Measurements from ENCODE around the gene ZFAND3.

Gene ZFAND3

GRCh38 chr6:37798436-37799262 is 20.9 kb upstream of the ZFAND3 start:
- DNase-seq (ENCODE audit: low read depth) = no peak

- DNase-seq (ENCODE audit: low read depth) = no peak
Observed at GRCh38 chr6:37799263-37799644, 20.3 kb upstream of the ZFAND3 start.

- no peak for DNase-seq (ENCODE audit: low read depth)
Observed at GRCh38 chr6:37800703-37801604, 18.6 kb upstream of the ZFAND3 start.

- no peak for DNase-seq (ENCODE audit: low read depth)
Observed at GRCh38 chr6:37801605-37801940, 18.0 kb upstream of the ZFAND3 start.

- no peak for DNase-seq (ENCODE audit: low read depth)
Observed at GRCh38 chr6:37802810-37803209, 16.7 kb upstream of the ZFAND3 start.

GRCh38 chr6:37804586-37804985 is 14.9 kb upstream of the ZFAND3 start:
- no peak for DNase-seq (ENCODE audit: low read depth)

- no peak for DNase-seq (ENCODE audit: low read depth)
Observed at GRCh38 chr6:37806213-37806612, 13.3 kb upstream of the ZFAND3 start.

- no peak for DNase-seq (ENCODE audit: low read depth)
Observed at GRCh38 chr6:37807656-37808055, 11.9 kb upstream of the ZFAND3 start.

GRCh38 chr6:37809197-37809543 is 10.4 kb upstream of the ZFAND3 start:
- DNase-seq (ENCODE audit: low read depth) = no peak

- no peak for DNase-seq (ENCODE audit: low read depth)
Observed at GRCh38 chr6:37812841-37813240, 6.7 kb upstream of the ZFAND3 start.

GRCh38 chr6:37814374-37814773 is 5.2 kb upstream of the ZFAND3 start:
- DNase-seq (ENCODE audit: low read depth) = no peak

- no peak for DNase-seq (ENCODE audit: low read depth)
Observed at GRCh38 chr6:37816599-37817375, 2.7 kb upstream of the ZFAND3 start.

GRCh38 chr6:37818536-37819176 is 871 bp upstream of the ZFAND3 start:
- DNase-seq (ENCODE audit: low read depth) = peak; percentile 93

GRCh38 chr6:37819802-37820717 is 533 bp downstream of the ZFAND3 start:
- DNase-seq (ENCODE audit: low read depth) = peak; percentile 12

- DNase-seq (ENCODE audit: low read depth) = no peak
Observed at GRCh38 chr6:37820718-37821079, 1.2 kb downstream of the ZFAND3 start.

- no peak for DNase-seq (ENCODE audit: low read depth)
Observed at GRCh38 chr6:37821446-37821845, 1.9 kb downstream of the ZFAND3 start.

- no peak for DNase-seq (ENCODE audit: low read depth)
Observed at GRCh38 chr6:37822851-37823682, 3.5 kb downstream of the ZFAND3 start.

GRCh38 chr6:37824170-37824569 is 4.6 kb downstream of the ZFAND3 start:
- no peak for DNase-seq (ENCODE audit: low read depth)

GRCh38 chr6:37826188-37826587 is 6.7 kb downstream of the ZFAND3 start:
- no peak for DNase-seq (ENCODE audit: low read depth)

GRCh38 chr6:37826993-37827392 is 7.5 kb downstream of the ZFAND3 start:
- no peak for DNase-seq (ENCODE audit: low read depth)

Data from activated T-helper 1 cell treated with Interleukin-2 at 50 U/mL for 16 hours (primary cell).